LNCaP clone FGC (cell line): Measurements from ENCODE around the gene RFC4.

Experiments used
- DNase-seq: peaks from one replicate; pipeline ENCODE4 v3.0.0-alpha.2; 2011; ENCODE audit warnings: low read depth
- H3K4me3 ChIP-seq: 2 replicates; pipeline ENCODE4 v1.5.1; 2011; ENCODE audit warnings: mild to moderate bottlenecking, low read depth, low read length, control low read depth
- TF ChIP-seq, protein P1 (sequence below): IDR thresholded peaks from 2 replicates; pipeline ENCODE4 v1.5.1; 2012; ENCODE audit warnings: mild to moderate bottlenecking; ENCODE audit not compliant: control insufficient read depth, insufficient read depth; ENCODE audit errors: extremely low read depth

RFC4 gene

GRCh38 chr3:186742618-186743380 is 63.5 kb downstream of the RFC4 start:
- TF ChIP-seq, protein P1, sequence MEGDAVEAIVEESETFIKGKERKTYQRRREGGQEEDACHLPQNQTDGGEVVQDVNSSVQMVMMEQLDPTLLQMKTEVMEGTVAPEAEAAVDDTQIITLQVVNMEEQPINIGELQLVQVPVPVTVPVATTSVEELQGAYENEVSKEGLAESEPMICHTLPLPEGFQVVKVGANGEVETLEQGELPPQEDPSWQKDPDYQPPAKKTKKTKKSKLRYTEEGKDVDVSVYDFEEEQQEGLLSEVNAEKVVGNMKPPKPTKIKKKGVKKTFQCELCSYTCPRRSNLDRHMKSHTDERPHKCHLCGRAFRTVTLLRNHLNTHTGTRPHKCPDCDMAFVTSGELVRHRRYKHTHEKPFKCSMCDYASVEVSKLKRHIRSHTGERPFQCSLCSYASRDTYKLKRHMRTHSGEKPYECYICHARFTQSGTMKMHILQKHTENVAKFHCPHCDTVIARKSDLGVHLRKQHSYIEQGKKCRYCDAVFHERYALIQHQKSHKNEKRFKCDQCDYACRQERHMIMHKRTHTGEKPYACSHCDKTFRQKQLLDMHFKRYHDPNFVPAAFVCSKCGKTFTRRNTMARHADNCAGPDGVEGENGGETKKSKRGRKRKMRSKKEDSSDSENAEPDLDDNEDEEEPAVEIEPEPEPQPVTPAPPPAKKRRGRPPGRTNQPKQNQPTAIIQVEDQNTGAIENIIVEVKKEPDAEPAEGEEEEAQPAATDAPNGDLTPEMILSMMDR = no peak
- peak; percentile 10 for DNase-seq
- no peak overlapping the region for H3K4me3 ChIP-seq
